ENCODE results near the gene SAMD11.

DNA sequence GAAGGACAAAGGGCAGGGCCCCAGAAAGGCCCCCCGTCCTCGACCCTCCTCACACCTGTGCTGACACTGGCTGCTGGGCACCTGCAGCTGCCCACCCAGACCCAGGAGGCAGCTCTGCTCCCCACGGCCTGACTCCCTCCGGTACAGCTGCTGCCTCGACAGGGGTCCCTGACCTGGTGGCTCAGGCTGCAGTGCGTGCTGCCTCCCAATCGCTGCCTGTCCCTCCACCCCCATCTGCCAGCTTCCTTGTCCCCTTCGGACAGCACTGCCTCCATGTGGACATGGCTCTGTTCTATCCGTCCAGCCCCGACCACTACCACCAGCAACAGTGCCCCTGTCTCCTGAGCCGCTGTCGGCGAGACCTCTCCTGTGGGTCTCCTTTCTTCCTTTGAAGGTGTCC, 31.2 kb downstream of the SAMD11 start:
- TF ChIP-seq, protein P1, sequence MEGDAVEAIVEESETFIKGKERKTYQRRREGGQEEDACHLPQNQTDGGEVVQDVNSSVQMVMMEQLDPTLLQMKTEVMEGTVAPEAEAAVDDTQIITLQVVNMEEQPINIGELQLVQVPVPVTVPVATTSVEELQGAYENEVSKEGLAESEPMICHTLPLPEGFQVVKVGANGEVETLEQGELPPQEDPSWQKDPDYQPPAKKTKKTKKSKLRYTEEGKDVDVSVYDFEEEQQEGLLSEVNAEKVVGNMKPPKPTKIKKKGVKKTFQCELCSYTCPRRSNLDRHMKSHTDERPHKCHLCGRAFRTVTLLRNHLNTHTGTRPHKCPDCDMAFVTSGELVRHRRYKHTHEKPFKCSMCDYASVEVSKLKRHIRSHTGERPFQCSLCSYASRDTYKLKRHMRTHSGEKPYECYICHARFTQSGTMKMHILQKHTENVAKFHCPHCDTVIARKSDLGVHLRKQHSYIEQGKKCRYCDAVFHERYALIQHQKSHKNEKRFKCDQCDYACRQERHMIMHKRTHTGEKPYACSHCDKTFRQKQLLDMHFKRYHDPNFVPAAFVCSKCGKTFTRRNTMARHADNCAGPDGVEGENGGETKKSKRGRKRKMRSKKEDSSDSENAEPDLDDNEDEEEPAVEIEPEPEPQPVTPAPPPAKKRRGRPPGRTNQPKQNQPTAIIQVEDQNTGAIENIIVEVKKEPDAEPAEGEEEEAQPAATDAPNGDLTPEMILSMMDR (IDR thresholded peaks at IDR 0.05 in 2 of 3, conservative IDR thresholded peaks at IDR 0.05 in 1 of 3; ENCODE audit: borderline replicate concordance in 1 of 3, insufficient read depth in 1 of 3, low read depth in 2 of 3, low read length in 2 of 3) = no peak
- TF ChIP-seq EZH2phosphoT487 (IDR thresholded peaks at IDR 0.05; ENCODE audit: borderline replicate concordance) (no peak), YY1 (IDR thresholded peaks at IDR 0.05; ENCODE audit: extremely low read depth, insufficient replicate concordance, low read depth, low read length) (no peak), SRF (IDR thresholded peaks at IDR 0.05; ENCODE audit: low read depth) (no peak), EZH2 (IDR thresholded peaks at IDR 0.05) (no peak), POLR2AphosphoS5 (IDR thresholded peaks at IDR 0.05; ENCODE audit: low read depth, low read length) (no peak), CEBPB (IDR thresholded peaks at IDR 0.05; ENCODE audit: low read depth) (no peak), ZNF274 (IDR thresholded peaks at IDR 0.05; ENCODE audit: low read depth, low read length) (no peak), POLR2A (IDR thresholded peaks at IDR 0.05; ENCODE audit: borderline replicate concordance, extremely low read depth, insufficient read depth, insufficient read length) (no peak), TCF7L2 (IDR thresholded peaks at IDR 0.05; ENCODE audit: borderline replicate concordance, extremely low read depth, insufficient read depth, insufficient read length) (no peak), JUND (IDR thresholded peaks at IDR 0.05) (no peak), CBX3 (IDR thresholded peaks at IDR 0.05; ENCODE audit: low read depth) (no peak)
- TF ChIP-seq, protein P2, sequence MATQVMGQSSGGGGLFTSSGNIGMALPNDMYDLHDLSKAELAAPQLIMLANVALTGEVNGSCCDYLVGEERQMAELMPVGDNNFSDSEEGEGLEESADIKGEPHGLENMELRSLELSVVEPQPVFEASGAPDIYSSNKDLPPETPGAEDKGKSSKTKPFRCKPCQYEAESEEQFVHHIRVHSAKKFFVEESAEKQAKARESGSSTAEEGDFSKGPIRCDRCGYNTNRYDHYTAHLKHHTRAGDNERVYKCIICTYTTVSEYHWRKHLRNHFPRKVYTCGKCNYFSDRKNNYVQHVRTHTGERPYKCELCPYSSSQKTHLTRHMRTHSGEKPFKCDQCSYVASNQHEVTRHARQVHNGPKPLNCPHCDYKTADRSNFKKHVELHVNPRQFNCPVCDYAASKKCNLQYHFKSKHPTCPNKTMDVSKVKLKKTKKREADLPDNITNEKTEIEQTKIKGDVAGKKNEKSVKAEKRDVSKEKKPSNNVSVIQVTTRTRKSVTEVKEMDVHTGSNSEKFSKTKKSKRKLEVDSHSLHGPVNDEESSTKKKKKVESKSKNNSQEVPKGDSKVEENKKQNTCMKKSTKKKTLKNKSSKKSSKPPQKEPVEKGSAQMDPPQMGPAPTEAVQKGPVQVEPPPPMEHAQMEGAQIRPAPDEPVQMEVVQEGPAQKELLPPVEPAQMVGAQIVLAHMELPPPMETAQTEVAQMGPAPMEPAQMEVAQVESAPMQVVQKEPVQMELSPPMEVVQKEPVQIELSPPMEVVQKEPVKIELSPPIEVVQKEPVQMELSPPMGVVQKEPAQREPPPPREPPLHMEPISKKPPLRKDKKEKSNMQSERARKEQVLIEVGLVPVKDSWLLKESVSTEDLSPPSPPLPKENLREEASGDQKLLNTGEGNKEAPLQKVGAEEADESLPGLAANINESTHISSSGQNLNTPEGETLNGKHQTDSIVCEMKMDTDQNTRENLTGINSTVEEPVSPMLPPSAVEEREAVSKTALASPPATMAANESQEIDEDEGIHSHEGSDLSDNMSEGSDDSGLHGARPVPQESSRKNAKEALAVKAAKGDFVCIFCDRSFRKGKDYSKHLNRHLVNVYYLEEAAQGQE (IDR thresholded peaks at IDR 0.05; ENCODE audit: low read depth) = no peak
- TF ChIP-seq, protein P3, sequence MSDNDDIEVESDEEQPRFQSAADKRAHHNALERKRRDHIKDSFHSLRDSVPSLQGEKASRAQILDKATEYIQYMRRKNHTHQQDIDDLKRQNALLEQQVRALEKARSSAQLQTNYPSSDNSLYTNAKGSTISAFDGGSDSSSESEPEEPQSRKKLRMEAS (IDR thresholded peaks at IDR 0.05) = no peak
